ENCODE results near the gene CPN2. TPM values are rescaled to one million over a fixed set of nuclear protein-coding genes. Genes with fewer than 3 reads are reported as not detected.

CPN2 gene
- total and polyA plus RNA-seq, 2 of the 8 experiments (the other 6 are each of a cell fraction or from before 2014, with no cell fraction given): 0.03 TPM; not detected in 1

DNA sequence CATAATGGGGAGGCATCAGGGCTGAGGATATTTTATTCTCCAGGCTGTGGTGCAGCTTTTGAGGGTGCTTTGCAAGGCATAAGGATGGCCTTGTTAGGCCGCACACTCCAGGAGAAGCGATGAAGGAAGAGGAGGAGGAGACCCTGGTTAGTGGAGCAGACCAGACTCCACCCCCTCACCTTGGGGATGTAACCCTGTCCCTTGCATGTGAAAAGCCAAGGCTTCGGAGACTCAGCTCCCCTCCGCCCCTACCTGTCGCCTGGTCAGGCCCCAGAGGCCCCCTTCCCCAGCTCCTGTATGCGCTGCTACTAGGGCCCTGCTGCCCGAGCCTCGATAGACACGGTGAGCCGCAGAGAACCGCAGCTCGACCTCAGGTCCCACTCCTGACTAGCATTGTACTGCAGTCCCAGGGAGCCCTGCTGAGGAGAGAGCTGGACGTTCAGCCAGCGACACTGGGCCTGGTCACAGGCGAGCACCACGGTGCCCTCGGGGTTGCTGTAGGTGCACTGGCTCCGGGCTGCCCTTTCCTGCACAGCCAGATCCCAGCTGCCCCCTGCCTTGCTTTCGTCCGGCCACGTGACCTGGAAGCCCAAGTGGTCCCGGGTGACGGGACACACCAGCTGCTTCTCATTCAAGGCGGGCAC is 10.2 kb downstream of the CPN2 start (continued):
- TF ChIP-seq CHD1 (IDR thresholded peaks at IDR 0.05; ENCODE audit: low read depth, low read length): no peak
- TF ChIP-seq JUN (IDR thresholded peaks at IDR 0.05; ENCODE audit: low read depth, low read length): no peak
- TF ChIP-seq MAX (IDR thresholded peaks at IDR 0.05): no peak
- TF ChIP-seq EGR1 (IDR thresholded peaks at IDR 0.05; ENCODE audit: borderline replicate concordance, low read depth, low read length): no peak
- TF ChIP-seq JUND (IDR thresholded peaks at IDR 0.05; ENCODE audit: low read length): no peak
- no peak for TF ChIP-seq KDM5A (IDR thresholded peaks at IDR 0.05; ENCODE audit: low read length)
- TF ChIP-seq HDAC2 (IDR thresholded peaks at IDR 0.05; ENCODE audit: borderline replicate concordance in 1 of 2, low read depth in 2 of 2, low read length in 2 of 2): no peak
- TF ChIP-seq SP1 (IDR thresholded peaks at IDR 0.05; ENCODE audit: low read depth, low read length): no peak
- no peak for TF ChIP-seq RFX5 (IDR thresholded peaks at IDR 0.05; ENCODE audit: borderline replicate concordance, low read depth, low read length)
- TF ChIP-seq, protein P1, sequence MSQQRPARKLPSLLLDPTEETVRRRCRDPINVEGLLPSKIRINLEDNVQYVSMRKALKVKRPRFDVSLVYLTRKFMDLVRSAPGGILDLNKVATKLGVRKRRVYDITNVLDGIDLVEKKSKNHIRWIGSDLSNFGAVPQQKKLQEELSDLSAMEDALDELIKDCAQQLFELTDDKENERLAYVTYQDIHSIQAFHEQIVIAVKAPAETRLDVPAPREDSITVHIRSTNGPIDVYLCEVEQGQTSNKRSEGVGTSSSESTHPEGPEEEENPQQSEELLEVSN (IDR thresholded peaks at IDR 0.05): no peak

All from H1 (cell line).